Erythroblast (primary cell): Measurements from ENCODE around the gene KCTD21.

Source experiments
- GATA1 ChIP-seq: IDR thresholded peaks from 2 replicates; pipeline ENCODE4 v1.6.1; 2011; ENCODE audit warnings: low read depth, mild to moderate bottlenecking, control low read depth, low read length, moderate library complexity
- POLR2A ChIP-seq: IDR thresholded peaks from 2 replicates; pipeline ENCODE4 v1.6.1; 2011; ENCODE audit warnings: mild to moderate bottlenecking, low read length

DNA sequence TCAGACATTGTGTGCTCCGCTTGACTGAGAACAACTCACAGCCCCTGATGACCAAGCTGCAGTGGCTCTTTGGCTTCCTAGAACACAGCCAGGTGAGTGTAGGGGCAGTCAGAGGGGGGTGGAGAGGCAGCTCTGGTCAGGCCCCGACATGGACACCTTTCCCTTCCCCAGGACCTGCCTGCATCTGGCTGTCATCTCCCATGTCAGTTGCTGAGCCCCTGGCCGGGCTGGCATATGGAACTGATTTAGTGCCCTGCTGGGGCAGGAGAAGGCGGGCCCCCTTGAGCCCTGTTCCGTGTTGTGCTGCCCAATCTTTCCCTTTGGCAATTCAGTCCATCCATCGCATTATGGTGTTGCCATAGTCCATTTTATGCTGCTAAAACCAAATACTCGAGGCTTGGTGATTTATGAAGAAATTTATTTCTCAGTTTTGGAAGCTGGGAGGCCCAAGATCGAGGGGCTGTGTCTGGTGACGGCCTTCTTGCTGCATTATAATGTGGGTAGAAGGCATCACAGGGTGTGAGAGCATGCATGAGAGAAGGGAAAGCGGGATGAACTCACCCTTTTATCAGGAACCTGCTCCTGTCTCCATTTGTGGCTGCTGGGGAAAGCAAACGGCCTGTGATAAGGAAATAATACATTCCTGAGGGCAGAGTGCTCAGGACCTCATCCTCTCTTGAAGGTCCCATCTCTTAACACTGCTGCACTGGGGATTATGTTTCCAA, 19.3 kb upstream of the KCTD21 start:
- TF ChIP-seq POLR2A (no peak), GATA1 (no peak)
